Stimulated activated naive CD4-positive, alpha-beta T cell (primary cell): ENCODE data around the gene RRAGC.
"Not testable (repeated sequence)": the region's sequence is repeated elsewhere in the genome, so short reads cannot be mapped to it uniquely, and the experiment has no call there.

Experiments used
- DNase-seq, 6 experiments: peaks; one replicate each; lab custom pipeline; 2025; lab: John Stamatoyannopoulos, UW

Gene RRAGC

GRCh38 chr1:38852780-38853179 lies 6.8 kb downstream of the RRAGC start:
- DNase-seq, result no peak

GRCh38 chr1:38848071-38848470 lies 11.5 kb downstream of the RRAGC start:
- no peak for DNase-seq

- DNase-seq, result no peak
Measured at GRCh38 chr1:38846210-38846609, 13.4 kb downstream of the RRAGC start.

GRCh38 chr1:38845088-38845487 lies 14.5 kb downstream of the RRAGC start:
- DNase-seq, result not testable (repeated sequence)

GRCh38 chr1:38840281-38840680 lies 19.3 kb downstream of the RRAGC start:
- no peak for DNase-seq

- DNase-seq, result no peak
Measured at GRCh38 chr1:38839363-38839762, 20.2 kb downstream of the RRAGC start.

GRCh38 chr1:38836316-38836715 lies 23.3 kb downstream of the RRAGC start:
- not testable (repeated sequence) for DNase-seq

GRCh38 chr1:38834937-38835827 lies 24.4 kb downstream of the RRAGC start:
- peak in 5 of 6 experiments; percentile 24 to 78 (median 60) for DNase-seq

GRCh38 chr1:38834221-38834782 lies 25.3 kb downstream of the RRAGC start:
- no peak for DNase-seq

- no peak for DNase-seq
Measured at GRCh38 chr1:38833146-38833545, 26.4 kb downstream of the RRAGC start.

GRCh38 chr1:38832370-38832734 lies 27.2 kb downstream of the RRAGC start:
- no peak for DNase-seq

- no peak for DNase-seq
Measured at GRCh38 chr1:38831731-38832369, 27.7 kb downstream of the RRAGC start.

- DNase-seq, result no peak
Measured at GRCh38 chr1:38829368-38829767, 30.2 kb downstream of the RRAGC start.

- no peak for DNase-seq
Measured at GRCh38 chr1:38827318-38827717, 32.3 kb downstream of the RRAGC start.

- DNase-seq, result no peak
Measured at GRCh38 chr1:38826886-38827285, 32.7 kb downstream of the RRAGC start.

GRCh38 chr1:38826262-38826661 lies 33.3 kb downstream of the RRAGC start:
- no peak for DNase-seq

GRCh38 chr1:38820860-38821259 lies 38.7 kb downstream of the RRAGC start:
- no peak for DNase-seq

- no peak for DNase-seq
Measured at GRCh38 chr1:38819516-38819915, 40.1 kb downstream of the RRAGC start.

- DNase-seq, result no peak
Measured at GRCh38 chr1:38819040-38819439, 40.5 kb downstream of the RRAGC start.

- DNase-seq, result peak in 4 of 6 experiments; percentile 14 to 36 (median 27)
Measured at GRCh38 chr1:38818175-38818976, 41.2 kb downstream of the RRAGC start.

GRCh38 chr1:38817267-38818174 lies 42.1 kb downstream of the RRAGC start:
- no peak for DNase-seq
